Measurements from ENCODE around the gene CCBE1. TPM values are rescaled to one million over a fixed set of nuclear protein-coding genes. Genes with fewer than 3 reads are reported as not detected.

The CCBE1 gene
- polyA plus RNA-seq (2013, experiment 1 of 2), result 0.24 TPM
- polyA plus RNA-seq (2013, experiment 2 of 2), result 0.22 TPM

DNA sequence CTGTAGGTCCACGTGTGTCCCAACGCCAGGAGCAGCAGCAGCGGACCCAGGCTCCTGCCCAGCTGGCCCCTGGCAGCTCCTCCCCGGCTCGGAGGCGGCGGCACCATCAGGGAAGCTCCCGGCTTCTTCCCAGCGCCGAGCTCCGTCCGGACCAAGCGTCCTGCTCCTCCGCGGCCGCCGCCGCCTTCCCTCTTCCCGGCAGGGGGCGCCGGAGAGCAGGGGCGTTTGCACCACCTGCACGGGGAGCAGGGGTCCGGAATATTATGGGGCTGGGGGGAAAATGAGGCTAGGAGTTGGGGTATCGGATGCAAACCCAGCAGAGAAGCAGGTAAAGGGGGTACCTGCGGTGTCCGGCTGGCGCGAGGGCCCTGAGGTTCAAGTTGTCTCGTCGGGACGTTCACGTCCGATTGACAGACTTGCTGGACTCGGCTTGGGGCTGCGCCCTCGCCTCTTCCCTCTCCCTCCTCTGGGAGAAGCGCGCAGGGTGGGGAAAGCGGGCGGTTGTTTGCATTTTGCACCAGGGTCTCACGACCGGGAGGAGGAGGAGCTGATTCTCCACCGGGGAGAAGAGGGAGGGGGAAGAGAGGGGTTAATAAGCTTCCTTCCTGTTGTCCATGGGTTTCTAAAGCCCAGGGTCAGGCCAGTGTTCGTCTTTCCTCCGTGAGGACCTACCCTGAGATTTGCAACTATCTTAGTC lies at the start of gene CCBE1:
Gene CCBE1 (minus strand): TSS at position 188 of the 697 bp plus-strand sequence.
- Histone ChIP-seq H3K4me2 (ENCODE audit: insufficient read depth, low read length, poor library complexity, severe bottlenecking) (peak within 1 kb of the TSS; percentile 100), H3K9ac (ENCODE audit: low read depth, low read length, poor library complexity) (peak within 1 kb of the TSS; percentile 86), H3K4ac (ENCODE audit: low read length) (no peak within 1 kb of the TSS), H3K36me3 (replicated peaks in 1 of 2; ENCODE audit: control insufficient read depth in 2 of 2, insufficient read depth in 2 of 2, low read length in 2 of 2) (no peaks in the 10 kb centered on the region), H3K79me1 (ENCODE audit: low read depth, low read length) (no peaks in the 10 kb centered on the region), H3K4me1 (ENCODE audit: control insufficient read depth in 2 of 2, insufficient read depth in 1 of 2, low read depth in 1 of 2, low read length in 2 of 2) (peaks cover 0 to 12% of the 10 kb centered on the region in 2 donors), H4K8ac (ENCODE audit: low read depth, low read length) (no peak within 1 kb of the TSS), H3K14ac (ENCODE audit: low read length) (no peak within 1 kb of the TSS), H2AK5ac (ENCODE audit: low read depth, low read length) (no peak within 1 kb of the TSS), H2BK120ac (ENCODE audit: low read depth, low read length) (no peak within 1 kb of the TSS), H4K91ac (ENCODE audit: low read depth, low read length, poor library complexity) (no peak within 1 kb of the TSS), H2AFZ (ENCODE audit: low read length) (peak within 1 kb of the TSS; percentile 86), H2BK15ac (ENCODE audit: low read length) (no peak within 1 kb of the TSS), H3K23ac (ENCODE audit: low read depth, low read length, poor library complexity) (no peak within 1 kb of the TSS), H3K9me3 (replicated peaks in 1 of 2; ENCODE audit: control insufficient read depth in 2 of 2, insufficient read depth in 1 of 2, low read depth in 1 of 2, low read length in 2 of 2) (no peaks in the 10 kb centered on the region), H2BK5ac (ENCODE audit: low read length) (no peak within 1 kb of the TSS), H2BK12ac (ENCODE audit: low read length) (no peak within 1 kb of the TSS), H3K18ac (ENCODE audit: low read length) (peak within 1 kb of the TSS; percentile 86), H3K27me3 (ENCODE audit: control insufficient read depth in 3 of 3, insufficient read depth in 3 of 3, low read depth in 1 of 3, low read length in 3 of 3) (peaks cover 8 to 64% (median 31%) of the 10 kb centered on the region in 3 experiments), H3K4me3 (ENCODE audit: low read length in 2 of 2) (peak within 1 kb of the TSS in 1 of 2 donors; percentile 83), H3K27ac (replicated peaks; ENCODE audit: low read length) (no peak within 1 kb of the TSS)
- no CpG with 5 or more reads among the region's 46 CpGs for WGBS, 2 donors (ENCODE audit: extremely low coverage in 2 of 2, insufficient read length in 2 of 2, insufficient replicate concordance in 1 of 2)
- DNase-seq (ENCODE audit: low spot score), result peak; percentile 81

- Histone ChIP-seq H3K9ac (ENCODE audit: low read depth, low read length, poor library complexity) (no peak overlapping the region), H3K14ac (ENCODE audit: low read length) (no peak overlapping the region), H3K4ac (ENCODE audit: low read length) (no peak overlapping the region), H4K8ac (ENCODE audit: low read depth, low read length) (no peak overlapping the region), H3K27me3 (ENCODE audit: control insufficient read depth in 3 of 3, insufficient read depth in 3 of 3, low read depth in 1 of 3, low read length in 3 of 3) (no peaks in the 10 kb centered on the region), H3K23ac (ENCODE audit: low read depth, low read length, poor library complexity) (no peak overlapping the region), H3K4me3 (ENCODE audit: low read length in 2 of 2) (no peak overlapping the region), H4K91ac (ENCODE audit: low read depth, low read length, poor library complexity) (no peak overlapping the region), H2BK12ac (ENCODE audit: low read length) (no peak overlapping the region), H3K4me1 (ENCODE audit: control insufficient read depth in 2 of 2, insufficient read depth in 1 of 2, low read depth in 1 of 2, low read length in 2 of 2) (no peaks in the 10 kb centered on the region), H3K27ac (replicated peaks; ENCODE audit: low read length) (no peak overlapping the region), H2BK120ac (ENCODE audit: low read depth, low read length) (no peak overlapping the region), H3K4me2 (ENCODE audit: insufficient read depth, low read length, poor library complexity, severe bottlenecking) (no peak overlapping the region), H3K18ac (ENCODE audit: low read length) (no peak overlapping the region), H2AFZ (ENCODE audit: low read length) (no peak overlapping the region), H3K36me3 (replicated peaks in 1 of 2; ENCODE audit: control insufficient read depth in 2 of 2, insufficient read depth in 2 of 2, low read length in 2 of 2) (no peaks in the 10 kb centered on the region), H3K9me3 (replicated peaks in 1 of 2; ENCODE audit: control insufficient read depth in 2 of 2, insufficient read depth in 1 of 2, low read depth in 1 of 2, low read length in 2 of 2) (no peaks in the 10 kb centered on the region), H2AK5ac (ENCODE audit: low read depth, low read length) (no peak overlapping the region), H2BK5ac (ENCODE audit: low read length) (no peak overlapping the region), H3K79me1 (ENCODE audit: low read depth, low read length) (no peaks in the 10 kb centered on the region), H2BK15ac (ENCODE audit: low read length) (no peak overlapping the region)
- no CpG with 5 or more reads among the region's 4 CpGs for WGBS, 2 donors (ENCODE audit: extremely low coverage in 2 of 2, insufficient read length in 2 of 2, insufficient replicate concordance in 1 of 2)
- no peak for DNase-seq (ENCODE audit: low spot score)
Measured at GRCh38 chr18:59744271-59744721, 47.1 kb upstream of the CCBE1 start.

- Histone ChIP-seq H3K9me3 (replicated peaks in 1 of 2; ENCODE audit: control insufficient read depth in 2 of 2, insufficient read depth in 1 of 2, low read depth in 1 of 2, low read length in 2 of 2) (no peaks in the 10 kb centered on the region), H3K4ac (ENCODE audit: low read length) (no peak overlapping the region), H2AK5ac (ENCODE audit: low read depth, low read length) (no peak overlapping the region), H3K9ac (ENCODE audit: low read depth, low read length, poor library complexity) (no peak overlapping the region), H3K27me3 (ENCODE audit: control insufficient read depth in 3 of 3, insufficient read depth in 3 of 3, low read depth in 1 of 3, low read length in 3 of 3) (no peaks in the 10 kb centered on the region), H2BK15ac (ENCODE audit: low read length) (no peak overlapping the region), H2AFZ (ENCODE audit: low read length) (no peak overlapping the region), H3K4me1 (ENCODE audit: control insufficient read depth in 2 of 2, insufficient read depth in 1 of 2, low read depth in 1 of 2, low read length in 2 of 2) (no peaks in the 10 kb centered on the region), H3K4me3 (ENCODE audit: low read length in 2 of 2) (no peak overlapping the region), H3K36me3 (replicated peaks in 1 of 2; ENCODE audit: control insufficient read depth in 2 of 2, insufficient read depth in 2 of 2, low read length in 2 of 2) (no peaks in the 10 kb centered on the region), H4K91ac (ENCODE audit: low read depth, low read length, poor library complexity) (no peak overlapping the region), H3K4me2 (ENCODE audit: insufficient read depth, low read length, poor library complexity, severe bottlenecking) (no peak overlapping the region), H3K27ac (replicated peaks; ENCODE audit: low read length) (no peak overlapping the region), H3K79me1 (ENCODE audit: low read depth, low read length) (no peaks in the 10 kb centered on the region), H3K18ac (ENCODE audit: low read length) (no peak overlapping the region), H3K14ac (ENCODE audit: low read length) (no peak overlapping the region), H2BK5ac (ENCODE audit: low read length) (no peak overlapping the region), H2BK120ac (ENCODE audit: low read depth, low read length) (no peak overlapping the region), H2BK12ac (ENCODE audit: low read length) (no peak overlapping the region), H3K23ac (ENCODE audit: low read depth, low read length, poor library complexity) (no peak overlapping the region), H4K8ac (ENCODE audit: low read depth, low read length) (no peak overlapping the region)
- WGBS, 2 donors (ENCODE audit: extremely low coverage in 2 of 2, insufficient read length in 2 of 2, insufficient replicate concordance in 1 of 2), result no CpG with 5 or more reads among the region's 3 CpGs
- no peak for DNase-seq (ENCODE audit: low spot score)
Measured at GRCh38 chr18:59743566-59743965, 46.3 kb upstream of the CCBE1 start.

- Histone ChIP-seq H3K4me3 (ENCODE audit: low read length in 2 of 2) (no peak overlapping the region), H3K27me3 (ENCODE audit: control insufficient read depth in 3 of 3, insufficient read depth in 3 of 3, low read depth in 1 of 3, low read length in 3 of 3) (no peaks in the 10 kb centered on the region), H2BK120ac (ENCODE audit: low read depth, low read length) (no peak overlapping the region), H2AK5ac (ENCODE audit: low read depth, low read length) (no peak overlapping the region), H3K23ac (ENCODE audit: low read depth, low read length, poor library complexity) (no peak overlapping the region), H4K91ac (ENCODE audit: low read depth, low read length, poor library complexity) (no peak overlapping the region), H3K14ac (ENCODE audit: low read length) (no peak overlapping the region), H3K4me2 (ENCODE audit: insufficient read depth, low read length, poor library complexity, severe bottlenecking) (no peak overlapping the region), H2BK15ac (ENCODE audit: low read length) (no peak overlapping the region), H3K27ac (replicated peaks; ENCODE audit: low read length) (no peak overlapping the region), H3K9ac (ENCODE audit: low read depth, low read length, poor library complexity) (no peak overlapping the region), H2BK5ac (ENCODE audit: low read length) (no peak overlapping the region), H3K9me3 (replicated peaks in 1 of 2; ENCODE audit: control insufficient read depth in 2 of 2, insufficient read depth in 1 of 2, low read depth in 1 of 2, low read length in 2 of 2) (no peaks in the 10 kb centered on the region), H3K4ac (ENCODE audit: low read length) (no peak overlapping the region), H3K4me1 (ENCODE audit: control insufficient read depth in 2 of 2, insufficient read depth in 1 of 2, low read depth in 1 of 2, low read length in 2 of 2) (no peaks in the 10 kb centered on the region), H3K36me3 (replicated peaks in 1 of 2; ENCODE audit: control insufficient read depth in 2 of 2, insufficient read depth in 2 of 2, low read length in 2 of 2) (no peaks in the 10 kb centered on the region), H2BK12ac (ENCODE audit: low read length) (no peak overlapping the region), H4K8ac (ENCODE audit: low read depth, low read length) (no peak overlapping the region), H3K18ac (ENCODE audit: low read length) (no peak overlapping the region), H3K79me1 (ENCODE audit: low read depth, low read length) (no peaks in the 10 kb centered on the region), H2AFZ (ENCODE audit: low read length) (no peak overlapping the region)
- WGBS, 2 donors (ENCODE audit: extremely low coverage in 2 of 2, insufficient read length in 2 of 2, insufficient replicate concordance in 1 of 2), result no CpG with 5 or more reads among the region's 8 CpGs
- DNase-seq (ENCODE audit: low spot score), result no peak
Measured at GRCh38 chr18:59742325-59743111, 45.3 kb upstream of the CCBE1 start.
